ENCODE results near the gene ITGA1. TPM values are rescaled to one million over a fixed set of nuclear protein-coding genes. Genes with fewer than 3 reads are reported as not detected.

ITGA1 gene
- total and polyA plus RNA-seq, 2 of the 8 experiments (the other 6 are each of a cell fraction or from before 2014, with no cell fraction given) = 2.3 to 9.0 TPM

- Histone ChIP-seq H4K91ac (replicated peaks; ENCODE audit: insufficient read length, low read length) (no peak overlapping the region), H3K27me3 (replicated peaks in 1 of 4; ENCODE audit: control insufficient read depth in 3 of 4, extremely low read depth in 1 of 4, insufficient read depth in 3 of 4, low read length in 3 of 4) (peaks cover 0 to 1% (median 0%) of the 10 kb centered on the region in 4 experiments; a peak in 1 of 7 replicates), H2AK5ac (ENCODE audit: low read depth, low read length) (no peak overlapping the region), H2BK20ac (ENCODE audit: low read length) (no peak overlapping the region), H3K23ac (ENCODE audit: insufficient read length) (no peak overlapping the region), H3K79me1 (ENCODE audit: low read depth, low read length) (no peaks in the 10 kb centered on the region), H3K14ac (ENCODE audit: insufficient read length) (no peak overlapping the region), H3K4me2 (ENCODE audit: insufficient read depth in 1 of 2, low read depth in 2 of 2, low read length in 2 of 2) (no peak overlapping the region), H3K4ac (replicated peaks; ENCODE audit: insufficient read length, low read depth, low read length) (no peak overlapping the region), H3K23me2 (ENCODE audit: low read depth, low read length) (no peaks in the 10 kb centered on the region), H3K4me3 (ENCODE audit: extremely low read depth in 1 of 4, insufficient read depth in 2 of 4, low read depth in 3 of 4, low read length in 4 of 4) (no peak overlapping the region), H4K20me1 (replicated peaks in 1 of 2; ENCODE audit: control insufficient read depth in 1 of 2, insufficient read depth in 2 of 2, low read length in 2 of 2) (no peaks in the 10 kb centered on the region), H2AFZ (ENCODE audit: low read length) (no peak overlapping the region), H4K8ac (ENCODE audit: extremely low read depth, insufficient read depth, low read length) (no peak overlapping the region), H3K9ac (replicated peaks in 1 of 4; ENCODE audit: extremely low read depth in 1 of 4, low read depth in 3 of 4, low read length in 3 of 4) (no peak overlapping the region), H2BK120ac (replicated peaks; ENCODE audit: low read depth, low read length) (no peak overlapping the region), H2BK15ac (ENCODE audit: low read length) (no peak overlapping the region), H2BK12ac (ENCODE audit: low read depth, low read length) (no peak overlapping the region), H3K56ac (replicated peaks; ENCODE audit: insufficient read length, low read depth, low read length) (no peak overlapping the region), H2BK5ac (ENCODE audit: low read depth, low read length) (no peak overlapping the region), H3K27ac (ENCODE audit: low read depth, low read length) (no peak overlapping the region), H3K18ac (ENCODE audit: extremely low read depth, low read length) (no peak overlapping the region), H3K36me3 (ENCODE audit: control insufficient read depth in 2 of 4, insufficient read depth in 4 of 4, low read length in 3 of 4) (no peaks in the 10 kb centered on the region), H4K5ac (ENCODE audit: insufficient read length, low read depth, low read length) (no peak overlapping the region), H3K9me3 (ENCODE audit: insufficient read depth in 2 of 2, low read depth in 1 of 2, low read length in 1 of 2) (no peaks in the 10 kb centered on the region), H3K4me1 (replicated peaks in 1 of 4; ENCODE audit: control insufficient read depth in 3 of 4, insufficient read depth in 4 of 4, low read length in 3 of 4) (no peaks in the 10 kb centered on the region), H3K79me2 (ENCODE audit: control insufficient read depth in 1 of 2, insufficient read depth in 2 of 2, low read length in 2 of 2) (no peaks in the 10 kb centered on the region)
- no peak for FAIRE-seq
- DNase-seq (ENCODE audit: low read depth in 1 of 2, low spot score in 2 of 2) = no peak
- WGBS, 2 experiments (ENCODE audit: extremely low coverage in 1 of 2, insufficient coverage in 1 of 2, insufficient read length in 1 of 2, insufficient replicate concordance in 2 of 2, low coverage in 1 of 2, low lambda C conversion rate in 2 of 2, missing lambda C conversion rate in 1 of 2) = 96% methylated on average over 5 of the region's 5 CpGs; no CpG with 5 or more reads in 1 of the 2 experiments
- TF ChIP-seq YY1 (IDR thresholded peaks at IDR 0.05; ENCODE audit: low read depth, low read length) (no peak), RFX5 (IDR thresholded peaks at IDR 0.05; ENCODE audit: borderline replicate concordance, low read depth, low read length) (no peak), CREB1 (IDR thresholded peaks at IDR 0.05) (no peak), BRCA1 (IDR thresholded peaks at IDR 0.05; ENCODE audit: low read depth, low read length) (no peak), BCL11A (IDR thresholded peaks at IDR 0.05; ENCODE audit: low read depth in 2 of 2, low read length in 2 of 2) (no peak)
- CTCF ChIA-PET (ENCODE audit: partially characterized antibody) = interaction anchor here (1.0 kb wide), 1 partner anchor 54 kb away, joined by 3 read pairs; no protein-coding TSS in a partner anchor
- POLR2A ChIA-PET (ENCODE audit: partially characterized antibody) = no interaction called here
Measured at GRCh38 chr5:52861368-52861767, 73.7 kb downstream of the ITGA1 start.
